Transverse colon (tissue), 3 donors: ENCODE results near the gene SULT1A2.

Experiments used
- CTCF ChIP-seq, 5 experiments: fragments of 200-600 bp in 3 of 5; fragments of 450-650 bp in 2 of 5; sonication (generic) in 3 of 5; IDR thresholded peaks; 1 replicate in 2 of 5; 2 replicates in 3 of 5; pipeline ENCODE4 v1.5.1; 2016 to 2017; ENCODE audit warnings: antibody characterized with exemption in 5 of 5, inconsistent platforms in 3 of 5, mild to moderate bottlenecking in 2 of 5, moderate library complexity in 1 of 5
- EP300 ChIP-seq: sonication (generic); formaldehyde crosslinking; IDR thresholded peaks from one replicate; pipeline ENCODE4 v1.6.1; 2017; ENCODE audit warnings: antibody characterized with exemption, low read depth
- POLR2A ChIP-seq: fragments of 450-650 bp; IDR thresholded peaks from one replicate; pipeline ENCODE4 v1.6.1; 2016; ENCODE audit warnings: antibody characterized with exemption, mild to moderate bottlenecking, moderate library complexity

- TF ChIP-seq CTCF (IDR thresholded peaks at IDR 0.05) (no peak), POLR2A (no peak), EP300 (no peak)
These were observed 42.0 kb downstream of the SULT1A2 start for GRCh38 chr16:28554634-28555423.
